SH-SY5Y (cell line): ENCODE data around the gene KCNMB1.

Experiments used
- GATA2 ChIP-seq: IDR thresholded peaks from 2 replicates; pipeline ENCODE4 v1.6.1; 2011; ENCODE audit warnings: mild to moderate bottlenecking, low read depth, low read length
- GATA3 ChIP-seq: IDR thresholded peaks from 2 replicates; pipeline ENCODE4 v1.6.1; 2011; ENCODE audit warnings: low read depth, mild to moderate bottlenecking, low read length, moderate library complexity

DNA sequence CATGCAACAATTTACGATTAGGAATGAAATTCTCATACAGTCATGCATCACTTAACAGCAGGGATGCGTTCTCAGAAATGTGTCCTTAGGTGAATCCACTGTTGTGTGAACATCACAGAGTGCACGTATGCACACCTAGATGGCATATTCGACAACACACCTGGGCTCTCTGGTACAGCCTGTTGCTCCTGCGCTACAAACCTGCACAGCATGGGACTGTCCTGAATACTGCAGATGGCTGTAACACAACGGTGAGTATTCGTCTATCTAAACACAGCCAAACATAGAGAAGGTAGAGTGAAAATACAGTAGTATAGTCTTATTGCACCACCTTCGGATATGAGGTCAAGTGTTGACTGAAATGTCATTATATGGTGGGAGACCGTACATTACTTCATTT lies 47.6 kb downstream of the KCNMB1 start:
- no peak for TF ChIP-seq GATA3
- TF ChIP-seq GATA2 = no peak
